Colonic mucosa (tissue), 4 donors: ENCODE results near the gene GID4. TPM values are rescaled to one million over a fixed set of nuclear protein-coding genes. Genes with fewer than 3 reads are reported as not detected.

Source experiments
- DNase-seq: peaks from one replicate; pipeline ENCODE4 v3.0.0-alpha.2; 2020
- H3K27ac ChIP-seq: fragments of 200-600 bp; one replicate; pipeline ENCODE4 v1.8.0; 2021
- H3K27me3 ChIP-seq: fragments of 200-600 bp; one replicate; pipeline ENCODE4 v1.8.0; 2021
- H3K36me3 ChIP-seq: fragments of 200-600 bp; one replicate; pipeline ENCODE4 v1.8.0; 2021
- H3K4me1 ChIP-seq: fragments of 200-600 bp; one replicate; pipeline ENCODE4 v1.8.0; 2021; ENCODE audit warnings: mild to moderate bottlenecking
- H3K4me3 ChIP-seq: fragments of 200-600 bp; one replicate; pipeline ENCODE4 v1.8.0; 2021
- H3K9ac ChIP-seq, 2 donors: one replicate each; pipeline ENCODE4 v1.7.0; 2013; ENCODE audit warnings: control low read depth in 2 of 2, low read depth in 2 of 2, low read length in 2 of 2
- H3K9me3 ChIP-seq: fragments of 200-600 bp; one replicate; pipeline ENCODE4 v1.8.0; 2021
- intact Hi-C: fragments of 100-400 bp; cut with DNase I; formaldehyde crosslinking; loops from one replicate; pipeline ENCODE4 v1.14.1; 2022
- total RNA-seq, 2 donors: library from RNA; stranded (reverse); fragmentation: NEBNext Ultra II Directional in 1 of 2; extraction: Animal tissue kit (Norgen Biotek cat#: 25700) in 1 of 2; gene quantifications; one replicate each; pipeline ENCODE4 v1.2.1, GENCODE V29; 2021
- TF ChIP-seq, protein P1 (sequence below): fragments of 200-600 bp; IDR thresholded peaks from one replicate; pipeline ENCODE4 v1.8.0; 2022; ENCODE audit warnings: antibody characterized with exemption, mild to moderate bottlenecking
- donor health status: healthy.
- donor health status: DM: no; HTN: no; CAD: no.
- donor health status: DM: no; HTN: no; CAD: no.

GID4 gene
- total RNA-seq, 2 donors from 2014 or later: 5.2 to 8.0 TPM

DNA sequence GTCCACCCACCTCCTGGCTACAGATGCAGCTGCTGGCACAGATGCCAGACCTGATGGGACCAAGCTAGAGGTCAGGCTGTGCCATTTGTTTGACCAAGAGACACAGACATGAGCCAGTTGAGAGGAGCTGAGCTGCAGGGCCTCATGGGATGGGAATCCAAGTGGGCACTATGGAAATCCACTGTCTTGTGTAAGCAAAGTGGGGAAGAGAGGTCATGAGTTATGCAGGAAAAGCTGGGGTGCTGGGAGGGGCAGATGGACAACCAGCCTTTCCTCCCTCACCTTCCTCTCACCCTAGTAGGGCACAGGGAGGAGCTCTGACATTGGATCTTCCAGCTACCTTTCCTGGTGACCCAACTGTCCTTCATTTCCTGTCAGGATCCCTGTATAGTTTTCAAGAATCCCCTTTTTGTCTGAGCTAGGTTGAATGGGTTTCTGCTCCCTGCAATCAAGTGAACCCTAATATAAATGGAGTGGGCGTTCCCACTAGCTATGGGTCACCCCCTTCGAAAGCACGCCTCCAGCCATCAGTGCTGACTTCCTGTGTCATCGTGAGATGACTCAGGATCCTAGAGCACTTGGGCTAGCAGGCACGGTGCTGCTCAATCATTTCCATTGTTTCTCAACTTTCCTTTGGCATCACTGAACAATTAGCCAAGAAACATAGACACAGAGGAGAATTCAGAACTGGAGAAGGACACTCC lies 13.8 kb upstream of the GID4 start:
- intact Hi-C loops: no loop called here
- Histone ChIP-seq H3K36me3 (no peaks in the 10 kb centered on the region), H3K9me3 (no peaks in the 10 kb centered on the region), H3K4me1 (no peaks in the 10 kb centered on the region), H3K4me3 (no peak overlapping the region), H3K9ac (no peak overlapping the region), H3K27me3 (no peaks in the 10 kb centered on the region), H3K27ac (no peak overlapping the region)
- TF ChIP-seq, protein P1, sequence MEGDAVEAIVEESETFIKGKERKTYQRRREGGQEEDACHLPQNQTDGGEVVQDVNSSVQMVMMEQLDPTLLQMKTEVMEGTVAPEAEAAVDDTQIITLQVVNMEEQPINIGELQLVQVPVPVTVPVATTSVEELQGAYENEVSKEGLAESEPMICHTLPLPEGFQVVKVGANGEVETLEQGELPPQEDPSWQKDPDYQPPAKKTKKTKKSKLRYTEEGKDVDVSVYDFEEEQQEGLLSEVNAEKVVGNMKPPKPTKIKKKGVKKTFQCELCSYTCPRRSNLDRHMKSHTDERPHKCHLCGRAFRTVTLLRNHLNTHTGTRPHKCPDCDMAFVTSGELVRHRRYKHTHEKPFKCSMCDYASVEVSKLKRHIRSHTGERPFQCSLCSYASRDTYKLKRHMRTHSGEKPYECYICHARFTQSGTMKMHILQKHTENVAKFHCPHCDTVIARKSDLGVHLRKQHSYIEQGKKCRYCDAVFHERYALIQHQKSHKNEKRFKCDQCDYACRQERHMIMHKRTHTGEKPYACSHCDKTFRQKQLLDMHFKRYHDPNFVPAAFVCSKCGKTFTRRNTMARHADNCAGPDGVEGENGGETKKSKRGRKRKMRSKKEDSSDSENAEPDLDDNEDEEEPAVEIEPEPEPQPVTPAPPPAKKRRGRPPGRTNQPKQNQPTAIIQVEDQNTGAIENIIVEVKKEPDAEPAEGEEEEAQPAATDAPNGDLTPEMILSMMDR: no peak
- DNase-seq: no peak

DNA sequence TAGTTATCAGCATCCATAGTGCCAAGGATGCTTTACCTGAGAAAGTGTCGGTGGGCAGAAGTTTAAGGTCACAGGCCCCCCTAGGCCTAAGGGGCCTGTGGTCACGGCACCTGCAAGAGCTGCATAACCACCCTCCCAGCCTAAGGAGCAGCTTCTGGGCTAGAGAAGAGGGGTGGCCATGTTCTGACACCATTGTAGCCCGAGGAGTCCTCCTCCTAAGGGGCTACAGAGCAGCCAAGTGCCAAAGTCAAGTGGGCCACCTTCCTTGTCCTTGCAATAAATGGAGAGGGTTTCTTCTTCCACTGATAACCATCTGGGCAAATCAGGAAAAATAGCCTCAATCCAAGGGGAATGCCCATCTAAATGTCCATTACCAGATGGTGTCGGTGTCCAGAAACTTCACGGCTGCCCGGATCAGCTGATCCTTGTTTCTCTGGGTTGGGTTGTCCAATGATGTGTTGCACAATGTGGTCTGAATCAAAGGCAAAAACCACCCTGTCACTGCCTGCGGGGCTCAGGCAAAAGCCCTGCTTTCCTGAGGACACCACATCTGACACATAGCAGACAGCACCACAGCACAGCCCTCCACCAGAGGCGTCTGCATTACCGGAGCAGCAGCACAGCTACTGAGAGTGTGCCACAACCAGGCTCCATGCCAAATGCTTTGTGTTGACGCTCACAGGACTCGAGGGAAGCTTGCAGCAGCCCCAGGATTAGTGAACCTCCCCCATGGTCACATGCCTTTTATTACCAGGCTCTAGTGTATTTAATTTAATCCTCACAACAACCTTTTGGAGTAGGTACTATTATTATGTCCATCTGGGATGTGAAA lies 13.0 kb upstream of the GID4 start:
- Histone ChIP-seq H3K9me3 (no peaks in the 10 kb centered on the region), H3K4me3 (no peak overlapping the region), H3K27me3 (no peaks in the 10 kb centered on the region), H3K4me1 (no peaks in the 10 kb centered on the region), H3K9ac (no peak overlapping the region), H3K27ac (no peak overlapping the region), H3K36me3 (no peaks in the 10 kb centered on the region)
- DNase-seq: no peak
- TF ChIP-seq, protein P1: no peak
- intact Hi-C loops: no loop called here

DNA sequence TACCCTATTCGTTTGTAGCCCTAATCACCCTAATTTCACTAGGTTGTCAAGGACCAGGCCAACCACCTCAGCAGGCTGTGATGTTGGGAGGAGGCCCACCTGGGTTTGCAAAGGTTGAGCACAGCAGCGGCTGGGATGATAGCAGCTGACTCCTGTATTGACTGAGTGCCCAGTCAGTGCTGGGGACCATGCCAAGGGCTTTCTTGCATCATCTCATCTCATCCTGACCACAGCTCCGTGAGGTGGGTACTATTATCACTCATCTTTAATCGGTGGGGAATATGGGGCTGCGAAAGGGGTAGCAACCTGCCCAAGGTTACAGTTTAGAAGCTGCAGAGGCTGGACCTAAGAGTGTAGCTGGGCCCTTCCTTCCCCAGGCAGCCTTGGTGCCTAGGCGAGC lies 11.9 kb upstream of the GID4 start:
- Histone ChIP-seq H3K36me3 (no peaks in the 10 kb centered on the region), H3K9ac (no peak overlapping the region), H3K27me3 (no peaks in the 10 kb centered on the region), H3K4me1 (no peaks in the 10 kb centered on the region), H3K4me3 (no peak overlapping the region), H3K27ac (no peak overlapping the region), H3K9me3 (no peaks in the 10 kb centered on the region)
- TF ChIP-seq, protein P1: no peak
- intact Hi-C loops: no loop called here
- DNase-seq: no peak

DNA sequence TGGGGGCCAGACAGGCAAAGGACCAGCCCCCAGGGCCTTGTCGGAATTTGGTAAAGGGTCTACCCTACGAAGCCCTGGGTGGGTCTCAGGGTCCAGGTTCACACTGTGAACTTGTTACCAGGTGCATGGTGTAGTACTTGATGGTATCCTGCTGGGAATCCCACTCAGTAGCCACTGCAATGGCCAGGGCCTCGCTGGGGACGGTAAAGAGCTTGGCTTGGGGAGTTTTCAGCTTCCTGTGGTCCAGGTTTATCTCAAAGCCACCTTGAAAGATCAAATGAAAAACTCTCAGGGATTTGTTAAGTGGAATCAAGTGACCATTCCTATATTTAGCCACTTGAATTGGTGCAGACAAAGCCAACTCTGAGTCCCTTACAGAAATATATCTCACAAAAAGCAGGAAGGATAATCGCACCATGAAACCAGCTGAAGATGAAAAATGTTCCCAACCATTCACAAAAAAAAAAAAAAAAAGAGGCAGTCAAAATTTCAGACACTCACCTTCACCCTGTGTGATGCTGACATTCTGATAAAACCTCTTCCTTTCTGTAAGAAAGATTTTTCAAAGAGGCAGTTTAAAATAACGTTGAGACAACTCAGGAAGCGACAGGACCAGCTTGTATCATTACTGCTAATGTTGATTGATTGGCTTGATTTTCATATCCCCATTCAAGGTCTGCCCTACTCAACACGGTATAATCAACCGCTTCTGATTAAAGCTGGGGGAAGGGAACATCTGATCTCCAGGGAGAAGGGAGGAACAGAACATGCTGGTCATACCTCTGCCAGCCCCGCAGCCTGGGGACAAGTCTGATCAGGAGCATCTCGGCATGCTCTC lies 10.9 kb upstream of the GID4 start:
- no peak overlapping the region for H3K4me3 ChIP-seq
- H3K27ac ChIP-seq: no peak overlapping the region
- no peaks in the 10 kb centered on the region for H3K36me3 ChIP-seq
- H3K9ac ChIP-seq: no peak overlapping the region
- no peaks in the 10 kb centered on the region for H3K9me3 ChIP-seq
- intact Hi-C loops: no loop called here
- no peaks in the 10 kb centered on the region for H3K4me1 ChIP-seq
- DNase-seq: no peak
- no peaks in the 10 kb centered on the region for H3K27me3 ChIP-seq
- TF ChIP-seq, protein P1: no peak

DNA sequence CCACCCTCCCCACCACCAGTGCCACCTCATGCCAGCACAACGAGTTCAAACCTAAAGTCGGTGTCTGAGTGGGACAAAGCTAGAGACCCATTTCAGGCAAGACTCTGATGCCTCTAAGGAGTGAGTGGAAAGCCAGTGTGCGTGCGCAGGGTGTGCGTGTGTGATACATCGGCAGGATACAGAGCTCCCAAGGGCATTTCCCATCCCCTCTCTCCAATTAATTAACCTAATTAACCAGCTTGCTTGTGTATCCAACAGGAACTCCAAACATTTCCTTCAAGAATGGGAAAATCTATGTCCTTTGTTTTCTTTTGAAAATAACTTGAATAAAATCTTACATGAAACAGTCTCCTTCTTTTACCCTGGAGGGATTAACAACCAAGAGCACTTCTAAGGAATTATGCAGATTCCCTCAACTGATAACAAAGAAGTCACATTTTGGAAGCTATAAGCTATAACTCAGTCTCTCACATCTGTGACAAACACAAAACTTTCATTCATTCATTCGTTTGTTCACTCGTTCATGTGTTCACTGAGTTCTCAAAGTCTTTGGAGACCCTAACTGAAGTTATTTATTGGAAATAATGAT lies 10.2 kb upstream of the GID4 start:
- TF ChIP-seq, protein P1: no peak
- no peaks in the 10 kb centered on the region for H3K9me3 ChIP-seq
- DNase-seq: no peak
- no peaks in the 10 kb centered on the region for H3K36me3 ChIP-seq
- no peak overlapping the region for H3K27ac ChIP-seq
- no peaks in the 10 kb centered on the region for H3K27me3 ChIP-seq
- no peaks in the 10 kb centered on the region for H3K4me1 ChIP-seq
- H3K4me3 ChIP-seq: no peak overlapping the region
- intact Hi-C loops: no loop called here
- no peak overlapping the region for H3K9ac ChIP-seq
